C4-2B (cell line): ENCODE measurements around the gene LRRC66.
A peak's percentile ranks its signal among the peaks of the same experiment; 100 is the strongest.

Experiments used
- H3K27ac ChIP-seq: fragments of 450-650 bp; 2 replicates; pipeline ENCODE4 v1.5.1; 2017
- ZFX ChIP-seq: fragments of 450-650 bp; IDR thresholded peaks from 2 replicates; pipeline ENCODE4 v1.6.1; 2017
- TF ChIP-seq, protein P1 (sequence below): fragments of 450-650 bp; conservative IDR thresholded peaks from 2 replicates; pipeline ENCODE4 v1.5.1; 2017; ENCODE audit warnings: mild to moderate bottlenecking

LRRC66 gene

DNA sequence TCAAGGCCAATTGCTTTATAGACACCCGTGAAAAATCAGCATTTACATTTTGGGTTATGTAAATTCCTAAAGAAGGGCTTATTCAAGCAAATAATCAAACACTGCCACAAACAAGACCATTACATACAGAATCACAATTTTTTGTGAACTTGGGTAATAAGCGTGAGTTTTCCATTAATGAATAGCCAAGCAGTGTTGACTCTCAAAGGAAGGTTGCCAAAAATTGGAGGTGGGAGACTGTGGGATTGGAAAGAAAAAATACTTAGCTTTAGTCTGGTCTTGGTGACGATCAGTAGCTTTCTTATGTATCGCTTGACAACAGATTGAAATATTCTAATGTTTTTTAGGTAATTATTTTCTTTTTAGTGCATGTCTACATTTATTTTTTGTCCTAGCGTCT, 20.9 kb downstream of the LRRC66 start:
- H3K27ac ChIP-seq: no peak overlapping the region
- TF ChIP-seq, protein P1, sequence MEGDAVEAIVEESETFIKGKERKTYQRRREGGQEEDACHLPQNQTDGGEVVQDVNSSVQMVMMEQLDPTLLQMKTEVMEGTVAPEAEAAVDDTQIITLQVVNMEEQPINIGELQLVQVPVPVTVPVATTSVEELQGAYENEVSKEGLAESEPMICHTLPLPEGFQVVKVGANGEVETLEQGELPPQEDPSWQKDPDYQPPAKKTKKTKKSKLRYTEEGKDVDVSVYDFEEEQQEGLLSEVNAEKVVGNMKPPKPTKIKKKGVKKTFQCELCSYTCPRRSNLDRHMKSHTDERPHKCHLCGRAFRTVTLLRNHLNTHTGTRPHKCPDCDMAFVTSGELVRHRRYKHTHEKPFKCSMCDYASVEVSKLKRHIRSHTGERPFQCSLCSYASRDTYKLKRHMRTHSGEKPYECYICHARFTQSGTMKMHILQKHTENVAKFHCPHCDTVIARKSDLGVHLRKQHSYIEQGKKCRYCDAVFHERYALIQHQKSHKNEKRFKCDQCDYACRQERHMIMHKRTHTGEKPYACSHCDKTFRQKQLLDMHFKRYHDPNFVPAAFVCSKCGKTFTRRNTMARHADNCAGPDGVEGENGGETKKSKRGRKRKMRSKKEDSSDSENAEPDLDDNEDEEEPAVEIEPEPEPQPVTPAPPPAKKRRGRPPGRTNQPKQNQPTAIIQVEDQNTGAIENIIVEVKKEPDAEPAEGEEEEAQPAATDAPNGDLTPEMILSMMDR: no peak
- no peak for TF ChIP-seq ZFX

DNA sequence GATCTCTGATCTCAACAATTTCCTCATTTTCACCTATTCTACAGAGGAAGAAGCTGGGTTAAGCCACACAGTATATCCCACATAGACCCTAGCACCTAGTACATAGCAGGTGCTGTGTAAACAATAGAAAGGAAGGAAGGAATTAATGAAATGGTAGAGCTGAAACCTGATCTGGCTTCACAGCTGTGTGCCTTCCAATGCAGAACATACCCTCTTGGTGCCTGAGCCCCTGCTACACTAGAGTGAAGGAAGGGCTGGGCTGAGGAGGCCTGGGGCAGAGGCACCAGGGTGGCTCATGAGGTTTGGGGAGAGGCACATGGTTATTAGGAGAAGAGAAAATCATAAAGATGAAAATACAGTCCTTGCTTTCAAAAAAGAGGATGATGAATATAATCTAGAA, 21.3 kb downstream of the LRRC66 start:
- no peak overlapping the region for H3K27ac ChIP-seq
- TF ChIP-seq ZFX: no peak
- TF ChIP-seq, protein P1: no peak

DNA sequence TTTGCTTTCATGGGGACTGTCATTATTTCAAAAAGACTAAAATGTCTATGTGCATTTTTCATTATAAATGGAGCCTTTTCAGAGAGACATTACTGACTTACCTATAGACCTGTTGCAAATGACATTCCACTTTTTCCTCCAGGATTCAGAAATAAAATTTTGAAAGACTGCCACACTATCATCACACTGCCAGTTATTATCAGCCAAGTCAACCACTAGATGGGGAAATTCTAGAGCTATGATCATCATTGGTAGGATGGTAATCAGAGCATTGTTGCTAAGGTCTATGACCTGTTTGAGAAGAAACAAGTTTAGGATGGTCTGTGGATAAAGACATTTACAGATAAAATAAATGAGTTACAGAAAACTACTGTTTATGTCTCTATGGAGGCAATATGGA, 22.5 kb downstream of the LRRC66 start:
- TF ChIP-seq, protein P1: peak; percentile 14
- TF ChIP-seq ZFX: no peak
- H3K27ac ChIP-seq: no peak overlapping the region

DNA sequence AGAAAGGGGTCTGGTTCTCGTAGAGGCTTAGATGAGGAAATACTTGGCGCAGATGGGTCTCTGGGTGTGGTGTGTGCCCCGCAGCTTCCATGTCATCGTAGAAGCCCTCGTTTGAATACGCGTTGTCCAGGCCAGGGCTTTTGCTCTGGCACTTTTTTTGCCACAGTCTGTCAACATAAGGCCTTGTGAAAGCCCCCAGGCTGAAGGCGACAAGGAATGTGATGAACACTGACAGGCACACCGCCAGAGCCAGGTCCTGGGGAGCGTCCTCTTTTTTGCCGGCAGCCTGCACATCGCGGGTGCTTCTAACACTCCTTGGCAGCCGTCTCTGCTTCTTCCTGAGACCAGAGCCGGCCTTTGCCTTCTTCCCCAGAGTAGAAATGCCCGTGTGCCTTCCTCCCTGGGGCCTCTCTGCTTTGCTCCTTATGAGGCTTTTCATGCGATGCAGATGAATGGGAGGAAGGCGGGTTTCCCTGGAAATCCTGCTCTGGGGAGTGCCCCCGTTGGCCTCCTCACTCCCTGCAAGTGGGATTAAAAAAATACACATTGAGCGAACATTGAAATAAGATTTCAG, 24.4 kb downstream of the LRRC66 start:
- no peak for TF ChIP-seq ZFX
- TF ChIP-seq, protein P1: no peak
- H3K27ac ChIP-seq: no peak overlapping the region

DNA sequence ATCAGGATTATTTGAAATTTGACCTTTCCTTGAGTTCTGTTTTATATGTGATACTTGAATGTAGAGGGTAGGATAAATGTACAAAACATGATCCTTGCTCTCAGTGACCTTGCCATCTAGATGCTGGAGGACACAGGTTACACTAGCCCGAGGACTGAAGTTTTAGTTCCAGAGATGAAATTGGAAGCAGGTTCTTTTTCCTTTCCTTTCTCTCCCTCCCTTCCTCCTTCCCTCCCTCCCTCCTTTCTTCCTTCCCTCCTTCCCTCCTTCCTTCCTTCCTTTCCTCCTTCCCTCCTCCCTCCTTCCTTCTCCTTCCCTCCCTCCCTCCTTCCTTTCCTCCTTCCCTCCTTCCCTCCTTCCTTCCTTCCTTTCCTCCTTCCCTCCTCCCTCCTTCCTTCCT, 54.3 kb downstream of the LRRC66 start:
- TF ChIP-seq, protein P1: no peak
- no peak for TF ChIP-seq ZFX
- H3K27ac ChIP-seq: no peak overlapping the region

DNA sequence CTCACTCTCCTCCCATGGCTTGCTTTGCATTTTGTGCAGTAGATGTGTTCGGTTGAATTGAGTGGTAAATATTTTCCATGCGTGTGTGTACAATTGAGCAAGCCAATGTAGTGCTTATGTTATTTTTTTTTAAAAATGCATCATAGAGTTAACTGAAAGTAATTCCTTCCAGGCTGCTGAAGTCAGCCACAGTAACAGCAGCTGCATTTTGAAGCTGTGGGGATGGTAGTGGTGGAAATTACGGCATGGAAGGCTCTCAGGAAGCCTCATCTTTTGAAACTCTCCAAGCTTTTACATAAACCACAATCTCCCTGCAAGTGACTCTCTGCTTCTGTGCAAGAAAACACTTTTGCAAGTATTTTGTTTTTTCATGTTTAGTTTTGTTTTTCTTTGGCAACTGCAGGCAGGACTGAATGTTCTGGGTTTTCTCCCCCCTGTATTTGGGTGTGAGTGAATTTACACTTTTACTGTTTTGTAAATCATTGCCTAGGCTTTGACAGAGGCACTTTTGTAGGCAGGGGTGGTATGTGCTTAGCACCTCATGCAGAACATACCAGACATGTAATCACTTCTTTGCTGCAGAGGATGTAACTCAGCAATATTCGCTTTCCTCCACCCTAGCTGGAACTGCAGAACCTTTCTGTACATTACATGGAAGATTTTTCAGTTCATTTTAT, 56.2 kb downstream of the LRRC66 start:
- TF ChIP-seq, protein P1: no peak
- no peak for TF ChIP-seq ZFX

DNA sequence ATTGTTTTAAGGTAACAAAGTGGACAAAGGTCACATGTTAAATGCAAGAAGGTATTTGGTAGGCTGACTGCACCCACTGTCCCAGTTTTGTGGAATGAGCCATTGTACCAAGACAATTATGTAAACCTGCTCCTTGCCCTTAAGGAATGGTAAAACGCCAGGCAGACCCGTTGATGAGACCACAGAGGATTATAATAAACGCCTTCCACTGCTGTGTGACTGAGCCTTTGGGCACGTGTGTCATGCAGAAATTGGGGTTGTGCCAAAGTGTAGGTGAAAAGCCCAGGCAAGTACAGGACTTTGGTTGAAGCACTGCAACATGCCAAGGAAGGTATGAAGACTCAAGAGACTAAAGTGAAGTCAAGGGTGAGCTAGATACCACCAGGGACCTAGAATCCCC, 59.7 kb downstream of the LRRC66 start:
- H3K27ac ChIP-seq: no peak overlapping the region
- TF ChIP-seq, protein P1: no peak
- no peak for TF ChIP-seq ZFX

More for the DNA sequence above, 56.2 kb downstream of the LRRC66 start:
- no peak overlapping the region for H3K27ac ChIP-seq
